K562 (cell line): ENCODE measurements around the gene UBXN6. TPM values are rescaled to one million over a fixed set of nuclear protein-coding genes. Genes with fewer than 3 reads are reported as not detected.

Source experiments
- ARID2 ChIP-seq: fragments of 450-650 bp; IDR thresholded peaks from 2 replicates; pipeline ENCODE4 v1.6.1; 2017; ENCODE audit warnings: antibody characterized with exemption, mild to moderate bottlenecking
- BHLHE40 ChIP-seq: IDR thresholded peaks from 2 replicates; pipeline ENCODE4 v1.6.1; 2011; ENCODE audit warnings: low read length, improper control_type of control experiment
- BRD9 ChIP-seq: fragments of 450-650 bp; IDR thresholded peaks from 2 replicates; pipeline ENCODE4 v1.6.1; 2018; ENCODE audit warnings: low read depth; ENCODE audit not compliant: partially characterized antibody
- CAMTA2 ChIP-seq: fragments of 250-450 bp; sonication (Bioruptor Pico); conservative IDR thresholded peaks from 2 replicates; pipeline ENCODE4 v1.5.1; 2022
- GATAD2B ChIP-seq: fragments of 450-650 bp; IDR thresholded peaks from 2 replicates; pipeline ENCODE4 v1.6.1; 2017; ENCODE audit warnings: mild to moderate bottlenecking, borderline replicate concordance
- HNRNPLL ChIP-seq: fragments of 200-400 bp; formaldehyde crosslinking; IDR thresholded peaks from 2 replicates; pipeline ENCODE4 v1.6.1; 2017; ENCODE audit warnings: low read length, low read depth, mild to moderate bottlenecking; ENCODE audit not compliant: poor library complexity, severe bottlenecking
- KDM5B ChIP-seq: fragments of 200-600 bp; sonication (generic); IDR thresholded peaks from 2 replicates; pipeline ENCODE4 v1.6.1; 2012; ENCODE audit warnings: low read depth, mild to moderate bottlenecking, moderate library complexity, low read length, control low read depth, inconsistent platforms; ENCODE audit not compliant: insufficient replicate concordance
- MAZ ChIP-seq, 2 experiments: fragments of 450-650 bp in 1 of 2; sonication (generic) in 1 of 2; formaldehyde crosslinking; IDR thresholded peaks in 1 of 2; conservative IDR thresholded peaks in 1 of 2; 2 replicates each; pipeline versions ENCODE4 v1.4.0 to v1.5.0; 2020; ENCODE audit warnings: mild to moderate bottlenecking in 1 of 2, missing genetic modification reagents in 1 of 2
- MEIS2 ChIP-seq: fragments of 450-650 bp; IDR thresholded peaks from 2 replicates; pipeline ENCODE4 v1.6.1; 2014; ENCODE audit warnings: mild to moderate bottlenecking; ENCODE audit not compliant: partially characterized antibody
- RBM17 ChIP-seq: fragments of 200-400 bp; formaldehyde crosslinking; IDR thresholded peaks from 2 replicates; pipeline ENCODE4 v1.6.1; 2017; ENCODE audit warnings: low read depth, mild to moderate bottlenecking, low read length, borderline replicate concordance
- RCOR1 ChIP-seq, 2 experiments: IDR thresholded peaks; 2 replicates each; pipeline ENCODE4 v1.6.1; 2012; ENCODE audit warnings: low read depth in 2 of 2, low read length in 2 of 2, borderline replicate concordance in 1 of 2, improper control_type of control experiment in 1 of 2
- SPI1 ChIP-seq: IDR thresholded peaks from 2 replicates; pipeline ENCODE4 v1.6.1; 2011; ENCODE audit warnings: low read depth, low read length, control low read depth, borderline replicate concordance
- STAT5B ChIP-seq: fragments of 250-450 bp; sonication (Bioruptor Pico); IDR thresholded peaks from 2 replicates; pipeline ENCODE4 v1.8.0; 2021; ENCODE audit warnings: mild to moderate bottlenecking, inconsistent platforms
- THAP12 ChIP-seq: fragments of 250-450 bp; sonication (Bioruptor Pico); IDR thresholded peaks from 2 replicates; pipeline ENCODE4 v1.9.0; 2021; ENCODE audit warnings: mild to moderate bottlenecking, inconsistent platforms
- TOE1 ChIP-seq, 2 experiments: fragments of 450-650 bp in 1 of 2; sonication (generic) in 1 of 2; formaldehyde crosslinking in 1 of 2; IDR thresholded peaks; 2 replicates each; pipeline versions ENCODE4 v1.7.1 to v1.8.0; 2016 to 2022; ENCODE audit warnings: borderline replicate concordance in 2 of 2, mild to moderate bottlenecking in 2 of 2, antibody characterized with exemption in 1 of 2, inconsistent platforms in 1 of 2, low read depth in 1 of 2, missing genetic modification reagents in 1 of 2, moderate library complexity in 1 of 2
- ZNF311 ChIP-seq: fragments of 250-450 bp; sonication (Bioruptor Pico); IDR thresholded peaks from 2 replicates; pipeline ENCODE4 v1.4.0; 2020; ENCODE audit warnings: mild to moderate bottlenecking, moderate library complexity
- ZNF561 ChIP-seq: fragments of 450-650 bp; formaldehyde crosslinking; conservative IDR thresholded peaks from 2 replicates; pipeline ENCODE4 v1.4.0; 2020; ENCODE audit warnings: mild to moderate bottlenecking, moderate library complexity
- polyA plus RNA-seq, 8 experiments: library from polyadenylated mRNA; depleted of rRNA in 4 of 8; stranded (reverse) in 5 of 8; unstranded in 3 of 8; fragments of >200 nt; fragmentation: Nextera tagmentation in 2 of 8; fragmentation: Illumina TruSeq in 1 of 8; extraction: Ambion mirVana in 2 of 8; extraction: Trizol in 1 of 8; gene quantifications; 2 replicates each; pipeline versions ENCODE4 v1.2.1 to v1.2.3, GENCODE V29; 2011 to 2014; ENCODE audit warnings: inconsistent platforms in 1 of 8, missing spikeins in 1 of 8
- total RNA-seq, 7 experiments: library from RNA; depleted of rRNA in 6 of 7; stranded (reverse); fragments of >200 nt in 6 of 7; fragmentation: Illumina TruSeq in 2 of 7; extraction: Trizol in 2 of 7; gene quantifications; 2 replicates each; pipeline versions ENCODE4 v1.2.1 to v1.2.3, GENCODE V29; 2011 to 2021; ENCODE audit warnings: low replicate concordance in 1 of 7
- TF ChIP-seq, protein P1 (sequence below): fragments of 450-650 bp; IDR thresholded peaks from 2 replicates; pipeline ENCODE4 v1.6.1; 2016
- TF ChIP-seq, protein P2 (sequence below), 2 experiments: fragments of 450-650 bp in 1 of 2; IDR thresholded peaks; 2 replicates each; pipeline ENCODE4 v1.6.1; 2011 to 2017; ENCODE audit warnings: low read depth in 2 of 2, antibody characterized with exemption in 1 of 2, borderline replicate concordance in 1 of 2, low read length in 1 of 2, mild to moderate bottlenecking in 1 of 2, mixed read lengths in 1 of 2; ENCODE audit not compliant: control insufficient read depth in 1 of 2

Gene UBXN6
- total and polyA plus RNA-seq, 9 of the 15 experiments (the other 6 are each of a cell fraction or from before 2014, with no cell fraction given): 0.48 to 90.2 (median 29.5) TPM

DNA sequence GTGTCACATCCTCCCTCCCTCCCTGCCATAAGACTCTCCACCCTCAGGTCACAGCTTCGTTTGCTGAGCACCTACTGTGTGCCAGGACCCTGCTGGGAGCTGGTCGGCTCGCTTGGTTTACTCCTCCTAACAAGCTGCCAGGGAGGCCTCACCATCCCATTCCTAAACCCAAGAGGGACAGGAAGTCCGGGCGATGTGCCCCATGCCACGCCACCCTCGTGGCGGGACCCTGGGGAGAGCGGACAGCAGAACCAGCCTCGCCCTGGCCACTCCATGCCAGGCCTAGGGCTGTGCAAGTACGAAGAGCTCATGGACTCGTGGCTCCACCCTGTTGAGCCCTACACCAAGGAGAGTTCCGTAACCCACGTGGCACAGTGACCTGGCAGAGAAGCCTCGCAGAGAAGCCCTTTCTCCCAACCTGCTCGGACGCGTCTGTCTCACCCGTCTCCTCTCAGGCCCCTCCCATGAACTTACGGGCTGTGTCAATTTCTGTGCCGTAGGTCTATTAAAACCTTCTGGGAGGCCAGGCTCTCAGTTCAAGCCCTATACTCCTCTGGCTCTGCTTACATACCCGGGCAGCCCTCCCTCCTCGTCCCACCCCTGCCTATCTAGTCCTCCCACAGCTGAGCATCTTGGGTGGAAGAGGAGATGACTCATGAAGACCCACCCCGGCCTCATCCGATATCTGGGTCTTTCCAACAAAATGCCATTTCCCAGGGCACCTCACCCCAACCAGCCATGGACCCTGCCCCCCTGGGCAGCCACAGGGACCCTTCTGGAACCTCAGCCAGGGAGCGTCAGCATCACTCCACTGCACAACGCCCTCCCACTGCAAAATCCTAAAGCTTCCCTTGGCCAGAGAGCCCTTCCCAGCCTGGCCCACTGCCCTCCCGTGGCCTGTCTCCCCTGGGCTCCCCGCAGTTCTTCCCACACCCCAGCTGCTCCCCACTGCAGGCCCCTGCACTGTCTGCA is 2.6 kb downstream of the UBXN6 start (continued):
- no peak for TF ChIP-seq MEIS2
- TF ChIP-seq THAP12 (CRISPR knock-in tag): no peak
- TF ChIP-seq RBM17: no peak
- TF ChIP-seq, protein P1, sequence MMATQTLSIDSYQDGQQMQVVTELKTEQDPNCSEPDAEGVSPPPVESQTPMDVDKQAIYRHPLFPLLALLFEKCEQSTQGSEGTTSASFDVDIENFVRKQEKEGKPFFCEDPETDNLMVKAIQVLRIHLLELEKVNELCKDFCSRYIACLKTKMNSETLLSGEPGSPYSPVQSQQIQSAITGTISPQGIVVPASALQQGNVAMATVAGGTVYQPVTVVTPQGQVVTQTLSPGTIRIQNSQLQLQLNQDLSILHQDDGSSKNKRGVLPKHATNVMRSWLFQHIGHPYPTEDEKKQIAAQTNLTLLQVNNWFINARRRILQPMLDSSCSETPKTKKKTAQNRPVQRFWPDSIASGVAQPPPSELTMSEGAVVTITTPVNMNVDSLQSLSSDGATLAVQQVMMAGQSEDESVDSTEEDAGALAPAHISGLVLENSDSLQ: peak; percentile 33; the same call in 1 of the 2 replicates
- no peak for TF ChIP-seq GATAD2B
- no peak for TF ChIP-seq BRD9
- TF ChIP-seq RCOR1 (IDR thresholded peaks at IDR 0.05; ENCODE audit: borderline replicate concordance in 1 of 2, low read depth in 2 of 2, low read length in 2 of 2): peak in 1 of 2 experiments; percentile 73; a peak in 1 of 4 replicates
- no peak for TF ChIP-seq ARID2
- no peak for TF ChIP-seq TOE1 (IDR thresholded peaks at IDR 0.05; ENCODE audit: borderline replicate concordance)
- no peak for TF ChIP-seq TOE1 (CRISPR knock-in tag; IDR thresholded peaks at IDR 0.05; ENCODE audit: borderline replicate concordance, low read depth)
- TF ChIP-seq BHLHE40: no peak
- no peak for TF ChIP-seq ZNF311 (CRISPR knock-in tag)
- no peak for TF ChIP-seq HNRNPLL
- no peak for TF ChIP-seq SPI1
- no peak for TF ChIP-seq ZNF561 (CRISPR knock-in tag)
- TF ChIP-seq MAZ (CRISPR knock-in tag; conservative IDR thresholded peaks at IDR 0.05 in 1 of 2, IDR thresholded peaks at IDR 0.05 in 1 of 2): peak in 1 of 2 experiments; percentile 56; a peak in 1 of 4 replicates
- no peak for TF ChIP-seq STAT5B (CRISPR knock-in tag)
- no peak for TF ChIP-seq KDM5B
- TF ChIP-seq, protein P2, sequence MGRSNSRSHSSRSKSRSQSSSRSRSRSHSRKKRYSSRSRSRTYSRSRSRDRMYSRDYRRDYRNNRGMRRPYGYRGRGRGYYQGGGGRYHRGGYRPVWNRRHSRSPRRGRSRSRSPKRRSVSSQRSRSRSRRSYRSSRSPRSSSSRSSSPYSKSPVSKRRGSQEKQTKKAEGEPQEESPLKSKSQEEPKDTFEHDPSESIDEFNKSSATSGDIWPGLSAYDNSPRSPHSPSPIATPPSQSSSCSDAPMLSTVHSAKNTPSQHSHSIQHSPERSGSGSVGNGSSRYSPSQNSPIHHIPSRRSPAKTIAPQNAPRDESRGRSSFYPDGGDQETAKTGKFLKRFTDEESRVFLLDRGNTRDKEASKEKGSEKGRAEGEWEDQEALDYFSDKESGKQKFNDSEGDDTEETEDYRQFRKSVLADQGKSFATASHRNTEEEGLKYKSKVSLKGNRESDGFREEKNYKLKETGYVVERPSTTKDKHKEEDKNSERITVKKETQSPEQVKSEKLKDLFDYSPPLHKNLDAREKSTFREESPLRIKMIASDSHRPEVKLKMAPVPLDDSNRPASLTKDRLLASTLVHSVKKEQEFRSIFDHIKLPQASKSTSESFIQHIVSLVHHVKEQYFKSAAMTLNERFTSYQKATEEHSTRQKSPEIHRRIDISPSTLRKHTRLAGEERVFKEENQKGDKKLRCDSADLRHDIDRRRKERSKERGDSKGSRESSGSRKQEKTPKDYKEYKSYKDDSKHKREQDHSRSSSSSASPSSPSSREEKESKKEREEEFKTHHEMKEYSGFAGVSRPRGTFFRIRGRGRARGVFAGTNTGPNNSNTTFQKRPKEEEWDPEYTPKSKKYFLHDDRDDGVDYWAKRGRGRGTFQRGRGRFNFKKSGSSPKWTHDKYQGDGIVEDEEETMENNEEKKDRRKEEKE (IDR thresholded peaks at IDR 0.05; ENCODE audit: borderline replicate concordance in 1 of 2, control insufficient read depth in 1 of 2, low read depth in 2 of 2, low read length in 1 of 2): no peak
- TF ChIP-seq CAMTA2 (CRISPR knock-in tag): no peak
